HG03045 (cell line): ENCODE measurements around the gene CHMP5.

ENCODE experiments used
- ATAC-seq: cut with Tn5 transposase; IDR thresholded peaks from one replicate; pipeline ENCODE4 v1.9.1; 2021; ENCODE audit warnings: mild to moderate bottlenecking, moderate library complexity; ENCODE audit not compliant: unreplicated experiment

Gene CHMP5

DNA sequence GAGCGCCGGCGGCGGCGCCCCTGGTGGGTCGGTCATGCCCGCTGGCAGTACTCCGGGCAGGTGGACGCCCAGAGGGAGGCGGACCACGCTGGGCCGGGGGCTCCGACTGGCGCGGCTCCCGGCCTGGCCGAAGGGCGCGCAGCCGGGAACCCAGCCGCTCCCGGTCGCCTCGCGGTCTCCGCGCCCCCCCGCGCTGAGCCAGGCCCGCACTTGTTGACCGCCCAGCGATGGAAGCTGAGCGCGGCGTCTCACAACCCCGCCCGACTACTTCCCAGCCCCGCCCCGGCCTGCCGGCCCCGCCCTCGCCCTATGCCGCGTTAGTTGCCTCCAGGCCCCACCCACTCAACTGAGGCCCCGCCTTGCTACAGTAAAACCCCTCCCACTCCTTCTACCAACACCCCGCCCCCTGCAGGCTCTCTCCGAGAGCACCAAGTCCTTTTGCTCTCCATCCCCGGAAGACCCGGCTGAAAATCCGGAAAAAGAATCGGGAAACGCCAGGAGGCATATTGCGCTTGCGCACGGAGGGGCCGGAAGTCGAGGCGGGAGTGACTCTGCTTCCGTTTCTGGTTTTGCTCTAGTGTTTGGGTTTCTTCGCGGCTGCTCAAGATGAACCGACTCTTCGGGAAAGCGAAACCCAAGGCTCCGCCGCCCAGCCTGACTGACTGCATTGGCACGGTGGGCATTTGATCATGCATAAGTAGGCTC is at the start of gene CHMP5, which contains the start of gene BAG1:
CHMP5 (plus strand) TSS at position 577 of the 705 bp plus-strand sequence; CDS start at position 607, 30 bp downstream.
BAG1 (minus strand) TSS at position 236 of the 705 bp plus-strand sequence.
- peak; percentile 85 for ATAC-seq

DNA sequence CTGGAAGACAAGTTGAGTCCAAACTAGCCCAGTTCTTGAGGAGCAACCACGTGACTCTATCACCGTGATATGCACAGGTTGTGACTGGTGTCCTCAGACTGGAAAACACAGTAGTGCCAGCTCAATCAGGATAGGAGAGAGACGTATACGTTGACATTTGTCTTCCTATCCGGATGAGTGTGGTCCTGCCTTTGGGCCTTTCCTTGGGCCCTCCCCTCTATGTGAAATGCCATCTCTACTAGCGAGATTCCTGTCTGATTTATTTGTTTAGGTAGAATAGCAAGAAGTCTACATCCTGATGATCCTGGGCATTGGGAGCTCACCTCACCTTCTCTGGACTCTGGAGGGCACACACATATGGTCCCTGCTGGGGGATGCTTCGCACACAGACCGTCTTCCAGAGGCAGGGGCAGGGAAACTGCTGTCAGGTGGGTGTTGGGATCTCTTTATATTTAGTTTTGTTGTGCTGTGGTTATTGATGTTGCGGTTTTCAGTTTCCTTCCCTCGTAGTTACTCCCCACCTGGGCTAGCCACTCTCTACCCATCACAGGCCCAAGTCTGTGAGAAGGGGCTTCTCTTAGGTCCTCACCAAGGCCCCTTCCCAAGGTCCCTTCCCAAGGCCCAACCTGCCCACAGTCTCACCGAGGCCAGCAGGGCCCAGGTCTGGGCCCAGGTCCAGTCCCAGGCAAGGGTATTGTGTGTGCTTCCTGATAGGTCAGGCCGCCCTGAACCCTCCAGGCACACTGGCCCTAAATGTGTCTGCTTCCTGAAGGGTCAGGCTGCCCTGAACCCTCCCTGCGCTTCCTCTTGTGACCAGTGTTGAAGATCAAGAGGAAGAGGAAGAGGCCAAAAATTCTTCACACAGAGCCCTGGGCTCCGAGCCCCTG is 43.9 kb upstream of the CHMP5 start:
- no peak for ATAC-seq

DNA sequence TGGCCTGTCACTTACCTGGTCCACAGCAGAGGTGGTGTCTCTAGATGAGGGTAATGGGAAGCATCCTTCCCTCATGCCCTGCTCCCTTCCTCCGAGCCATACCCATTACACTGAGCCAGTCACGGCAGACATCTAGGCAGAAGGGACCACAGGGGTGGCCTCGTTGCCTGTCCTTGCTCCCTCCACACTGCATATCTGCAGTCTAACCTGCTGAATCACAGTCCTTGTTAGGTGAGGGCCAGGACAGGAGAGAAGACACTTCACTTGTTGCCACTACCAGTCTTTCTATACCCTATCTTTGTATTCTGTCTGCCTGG is 43.3 kb upstream of the CHMP5 start:
- ATAC-seq, result no peak

DNA sequence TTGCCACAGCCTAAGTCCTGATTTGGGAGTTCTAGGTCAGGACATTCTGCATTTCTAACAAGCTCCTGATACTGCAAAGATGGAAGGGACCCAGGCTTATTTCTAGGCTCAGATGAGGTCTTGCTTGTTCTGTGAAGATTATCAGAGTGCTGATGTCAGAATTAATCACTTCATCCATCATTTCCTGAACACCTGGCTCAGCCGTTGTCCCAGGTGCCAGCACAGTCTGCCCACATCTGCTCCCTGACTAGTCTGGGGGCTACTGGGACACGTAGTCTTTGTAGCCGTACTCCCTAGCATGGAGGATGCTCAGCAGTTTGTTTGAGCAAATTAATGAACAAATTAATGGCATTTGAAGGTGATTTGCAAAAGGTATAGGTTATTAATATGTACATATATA is 42.8 kb upstream of the CHMP5 start:
- ATAC-seq, result no peak

DNA sequence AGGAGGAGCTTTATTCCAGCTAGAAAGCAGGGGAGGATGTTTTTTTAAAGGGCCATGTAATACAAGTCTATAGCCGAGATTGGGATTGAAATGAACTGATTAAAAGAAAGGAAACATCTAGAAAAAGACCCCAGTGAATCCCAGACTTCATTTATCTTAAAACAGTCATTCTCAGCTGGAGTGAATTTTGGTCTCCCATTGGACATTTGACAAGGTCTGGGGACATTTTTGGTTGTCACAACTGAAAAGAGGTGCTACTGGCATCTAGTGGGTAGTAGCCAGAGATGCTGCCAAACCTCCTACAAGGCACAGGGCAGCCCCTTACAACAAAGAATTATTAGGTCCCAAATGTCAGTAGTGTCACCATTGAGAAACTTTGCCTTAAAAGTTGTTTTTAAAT is 41.2 kb upstream of the CHMP5 start:
- no peak for ATAC-seq

DNA sequence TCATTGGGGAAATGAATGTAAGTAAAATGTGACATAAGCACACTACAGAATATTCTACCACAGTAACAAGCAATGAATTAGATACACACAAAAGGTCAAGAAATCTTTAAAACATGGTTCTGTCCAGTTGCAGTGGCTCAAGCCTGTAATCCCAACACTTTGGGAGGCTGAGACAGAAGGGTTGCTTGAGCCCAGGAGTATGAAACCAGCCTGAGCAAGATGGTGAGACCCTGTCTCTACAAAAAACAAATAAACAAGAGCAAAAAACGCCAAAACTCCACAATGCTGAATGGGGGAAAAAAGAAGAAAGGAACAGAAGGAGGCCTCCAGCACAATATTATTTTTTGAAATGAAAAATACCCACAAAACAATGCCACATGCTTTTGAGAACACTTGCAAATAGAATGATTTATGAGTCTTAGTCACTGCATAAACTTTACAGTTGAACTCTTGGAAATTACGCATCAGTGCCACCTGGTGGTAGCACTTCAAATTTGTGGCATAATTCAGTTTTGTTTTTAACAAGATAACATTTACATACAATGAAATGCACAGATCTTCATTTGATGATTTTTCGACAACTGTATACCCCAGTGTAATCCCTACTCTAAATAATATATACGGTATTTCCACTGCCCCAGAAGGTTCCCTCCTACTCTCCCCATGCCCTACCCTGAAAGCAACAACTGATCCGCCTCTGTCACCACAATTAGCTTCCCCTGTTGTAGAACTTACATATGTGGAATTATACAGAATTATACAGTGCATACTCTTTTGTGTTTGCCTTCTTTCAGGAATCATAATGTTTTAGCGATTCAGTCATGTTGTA is 39.3 kb upstream of the CHMP5 start:
- no peak for ATAC-seq

DNA sequence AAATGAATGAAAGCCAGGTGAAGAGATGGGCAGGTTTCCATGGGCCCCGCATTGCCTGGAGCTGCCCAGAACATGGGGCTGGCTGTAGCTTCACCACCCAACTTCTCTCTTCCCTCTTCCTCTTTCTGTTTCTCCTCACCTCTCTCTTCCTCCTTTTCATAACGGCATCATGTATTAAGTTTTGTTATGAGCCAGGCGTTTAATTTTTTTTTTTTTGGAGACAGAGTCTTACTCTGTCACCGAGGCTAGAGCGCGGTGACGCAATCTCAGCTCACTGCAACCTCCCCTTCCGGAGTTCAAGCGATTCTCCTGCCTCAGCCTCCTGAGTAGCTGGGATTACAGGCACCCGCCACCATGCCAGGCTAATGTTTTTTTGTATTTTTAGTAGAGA is 37.8 kb upstream of the CHMP5 start:
- ATAC-seq, result peak; percentile 46

DNA sequence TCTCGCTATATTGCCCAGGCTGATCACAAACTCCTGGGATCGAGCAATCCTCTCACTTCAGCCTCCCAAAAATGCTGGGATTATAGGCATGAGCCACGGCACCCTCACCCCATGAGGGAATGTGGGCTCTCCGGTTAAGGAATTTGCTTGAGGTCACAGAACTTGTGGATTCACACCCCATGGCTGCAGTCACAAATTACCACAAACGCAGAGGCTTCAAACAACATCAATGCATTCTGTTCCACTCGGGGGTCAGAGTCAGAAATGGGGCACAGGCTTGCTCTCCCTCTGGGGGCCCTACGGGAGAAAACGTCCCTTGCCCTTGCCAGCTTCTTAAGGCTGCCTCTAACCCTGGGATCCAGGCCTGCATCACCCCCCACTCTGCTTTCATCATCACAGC is 37.1 kb upstream of the CHMP5 start:
- ATAC-seq, result no peak

DNA sequence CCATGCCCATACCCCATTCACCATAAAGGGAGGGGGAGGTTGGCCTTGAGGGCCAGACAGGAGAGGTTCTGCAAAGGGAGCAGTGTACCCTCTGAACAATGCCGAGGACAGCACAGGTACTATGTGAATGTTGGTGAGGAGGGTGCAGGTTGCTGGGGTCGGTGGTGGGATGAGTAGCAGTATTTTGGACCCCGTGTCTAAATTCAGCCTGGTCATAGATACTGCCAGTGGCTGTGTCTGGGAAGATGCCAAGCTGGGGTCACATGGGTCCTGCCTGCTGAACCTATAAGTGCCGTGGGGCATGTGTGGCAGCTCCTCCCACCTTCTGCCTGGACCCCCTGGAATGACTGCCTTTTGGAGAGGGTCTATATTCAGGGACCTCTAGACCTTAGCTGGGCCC is 36.2 kb upstream of the CHMP5 start:
- ATAC-seq, result no peak

DNA sequence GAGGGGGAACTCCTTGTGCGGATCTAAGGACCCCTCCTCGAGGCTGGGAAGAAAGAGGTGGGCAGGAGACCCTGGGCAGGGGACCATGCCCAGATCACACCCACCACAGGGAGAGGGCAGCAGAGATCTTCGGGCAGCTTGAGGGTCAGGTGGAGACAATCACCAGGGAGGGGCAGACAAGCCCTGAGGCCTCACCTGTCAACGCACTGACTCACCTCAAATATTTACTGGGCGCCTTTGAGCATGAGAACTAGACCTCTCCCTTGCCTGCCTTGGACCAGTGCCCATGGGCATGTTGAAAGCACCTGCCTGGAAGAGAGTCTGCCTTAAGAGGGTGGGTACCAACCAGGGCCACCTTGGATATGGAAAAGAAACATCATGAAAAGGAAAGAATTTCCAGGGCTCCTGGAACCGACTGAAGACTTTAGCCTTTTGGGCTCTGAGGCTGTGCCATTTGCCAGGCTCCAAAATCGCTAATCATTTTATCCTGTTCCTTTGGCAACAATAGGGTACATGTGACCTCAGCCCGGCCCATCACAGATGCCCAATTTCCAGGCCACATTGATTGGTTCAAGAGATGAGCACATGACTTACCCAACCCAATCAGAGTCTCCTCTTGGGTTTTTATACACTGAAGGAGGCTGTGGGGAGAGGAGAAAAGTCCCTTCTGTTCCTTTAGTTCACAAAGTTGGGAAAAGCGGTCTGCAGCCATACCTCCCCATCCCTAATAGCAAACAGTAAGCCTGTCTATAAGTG is 35.3 kb upstream of the CHMP5 start:
- no peak for ATAC-seq

DNA sequence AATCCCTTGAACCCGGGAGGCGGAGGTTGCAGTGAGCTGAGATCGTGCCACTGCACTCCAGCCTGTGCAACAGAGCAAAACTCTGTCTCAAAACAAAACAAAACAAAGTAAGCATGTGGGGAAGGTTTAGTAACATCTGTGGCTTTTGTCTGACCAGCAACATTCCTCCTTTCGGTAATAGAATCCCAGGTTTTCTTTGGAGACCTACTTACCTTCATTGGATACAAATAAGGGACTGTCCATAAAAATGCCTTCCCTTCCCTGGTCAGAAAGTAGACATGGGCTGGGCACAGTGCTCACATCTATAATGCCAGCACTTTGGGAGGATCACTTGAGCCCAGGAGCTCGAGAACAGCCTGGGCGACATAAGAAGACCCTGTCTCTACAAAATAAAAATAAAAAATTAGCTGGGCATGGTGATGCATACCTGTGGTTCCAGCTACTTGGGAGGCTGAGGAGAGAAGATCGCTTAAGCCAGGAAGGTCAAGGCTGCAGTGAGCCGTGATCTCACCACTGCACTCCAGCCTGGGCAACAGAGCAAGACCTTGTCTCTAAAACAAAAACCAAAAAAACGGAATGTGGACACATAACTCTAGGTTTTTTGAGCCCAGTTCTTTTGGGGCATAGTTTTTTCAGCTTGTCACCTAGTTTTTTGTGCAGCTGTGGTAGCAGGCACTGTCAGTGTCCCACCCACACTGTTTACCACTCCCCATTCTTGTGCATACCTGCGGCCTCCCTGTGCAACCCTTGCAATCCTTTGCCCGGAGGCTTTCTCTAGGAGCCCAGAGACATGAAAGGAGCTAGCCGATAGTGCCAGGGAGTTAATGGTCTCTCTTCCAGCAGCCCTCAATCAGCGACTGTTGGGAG is 33.9 kb upstream of the CHMP5 start:
- ATAC-seq, result no peak

DNA sequence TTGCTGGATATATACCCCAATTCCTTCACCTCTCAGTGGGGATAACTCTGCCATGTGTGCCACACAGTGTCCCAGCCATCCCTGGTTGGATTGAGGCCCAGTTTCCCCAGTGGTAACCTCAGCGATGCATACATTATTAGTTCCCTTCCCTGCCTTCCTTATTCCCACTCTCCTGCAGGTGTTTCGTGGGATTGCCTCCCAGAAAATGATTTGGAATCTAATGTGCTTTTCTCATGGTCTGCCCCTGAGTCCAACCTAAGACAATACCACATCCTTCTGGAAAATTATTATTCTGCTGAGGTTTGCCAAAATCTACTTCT is 33.3 kb upstream of the CHMP5 start:
- ATAC-seq, result no peak

DNA sequence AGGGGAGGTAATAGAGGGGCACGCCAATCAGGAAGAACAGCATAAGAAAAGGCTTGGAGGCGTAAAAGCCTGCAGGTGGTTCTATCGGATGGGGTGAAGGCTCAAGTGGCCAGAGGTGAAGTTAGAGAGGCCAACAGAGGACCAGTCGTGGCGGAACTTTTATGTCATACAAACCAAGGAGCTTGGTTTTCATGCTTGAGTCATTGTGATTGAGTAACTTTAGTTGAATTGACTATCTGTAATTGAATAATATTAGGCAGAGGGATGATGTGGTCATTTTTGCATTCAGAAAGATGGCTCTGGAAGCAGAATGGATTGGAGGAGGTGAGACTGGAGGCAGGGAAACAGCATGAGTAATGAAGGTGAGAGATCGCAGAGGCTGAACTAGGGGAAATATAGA is 32.0 kb upstream of the CHMP5 start:
- no peak for ATAC-seq

DNA sequence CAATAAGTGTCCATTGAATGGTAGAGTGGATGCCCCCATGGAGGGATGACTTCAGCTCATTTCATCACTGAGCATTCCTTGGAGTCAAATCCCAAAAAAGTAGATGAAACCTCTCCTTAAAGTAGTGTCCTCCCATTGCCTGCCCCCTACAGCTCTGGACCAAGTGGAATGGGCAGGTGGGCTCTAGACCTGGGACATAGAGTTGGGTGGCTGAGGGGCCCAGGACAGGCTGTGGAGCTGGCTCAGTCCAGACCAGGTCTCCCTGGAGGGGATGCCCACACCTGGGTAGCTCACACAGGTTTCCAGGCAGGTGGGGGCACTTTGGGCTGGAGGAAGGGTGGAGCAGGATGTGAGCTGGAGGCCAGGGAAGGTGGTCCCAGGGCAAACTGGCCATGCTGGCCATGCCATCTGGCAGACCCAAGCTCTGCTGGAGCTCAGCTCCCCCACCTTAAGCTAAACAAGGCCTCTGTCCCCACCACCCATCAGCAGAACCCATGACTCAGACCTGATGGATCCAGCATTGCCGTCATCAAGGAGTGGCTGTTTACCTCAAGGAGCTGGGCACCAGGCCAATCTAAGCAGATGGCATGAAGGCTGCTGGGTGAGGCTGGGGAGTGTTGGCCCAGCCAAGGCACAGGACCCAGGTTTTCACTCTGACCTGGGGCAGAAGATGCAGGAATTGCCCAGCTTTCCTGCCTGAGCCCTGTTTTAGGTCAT is 31.1 kb upstream of the CHMP5 start:
- no peak for ATAC-seq

DNA sequence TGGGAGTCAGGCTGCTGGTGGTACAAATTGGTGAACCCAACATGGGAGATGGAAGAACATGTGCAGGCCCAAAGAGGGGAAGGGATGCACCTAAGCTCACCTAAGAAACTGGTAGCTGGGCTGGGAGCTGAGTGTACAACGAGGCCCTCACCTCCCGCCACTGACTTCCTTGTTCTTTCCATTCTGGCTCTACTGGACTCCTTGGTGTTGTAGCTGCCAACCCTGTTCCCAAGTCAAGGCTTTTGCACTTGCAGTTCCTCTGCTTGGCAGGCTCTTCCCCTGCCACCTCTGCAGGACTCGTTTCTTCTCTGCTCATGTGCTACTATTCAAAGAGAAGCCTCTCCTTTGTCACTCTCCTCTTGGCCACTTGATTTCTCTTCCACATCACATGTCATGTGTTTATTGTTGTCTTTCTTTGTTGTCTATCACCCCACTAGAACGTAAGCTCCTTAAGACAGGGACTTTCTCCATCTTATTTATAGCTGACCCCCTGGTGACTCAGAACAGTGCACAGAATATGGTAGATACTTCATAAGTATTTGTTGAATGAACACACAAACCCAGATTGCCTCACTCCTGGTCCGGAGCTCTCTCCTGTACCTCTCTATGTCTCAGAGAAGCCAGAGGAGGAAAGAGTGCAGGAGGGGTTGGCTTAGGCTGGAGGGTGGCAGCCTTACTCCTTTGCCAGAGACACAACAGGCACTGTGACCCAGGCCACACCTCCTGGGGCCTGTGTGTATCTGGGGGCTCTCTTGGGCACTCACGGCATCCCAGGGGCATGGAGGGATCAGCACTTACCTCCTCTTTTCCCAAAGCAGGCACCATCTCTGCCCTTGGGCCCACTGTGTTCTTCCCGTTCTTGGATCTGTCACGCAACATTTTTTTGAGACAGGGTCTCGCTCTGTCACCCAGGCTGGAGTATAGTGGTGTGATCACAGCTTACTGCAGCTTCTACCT is 30.1 kb upstream of the CHMP5 start:
- ATAC-seq, result no peak

DNA sequence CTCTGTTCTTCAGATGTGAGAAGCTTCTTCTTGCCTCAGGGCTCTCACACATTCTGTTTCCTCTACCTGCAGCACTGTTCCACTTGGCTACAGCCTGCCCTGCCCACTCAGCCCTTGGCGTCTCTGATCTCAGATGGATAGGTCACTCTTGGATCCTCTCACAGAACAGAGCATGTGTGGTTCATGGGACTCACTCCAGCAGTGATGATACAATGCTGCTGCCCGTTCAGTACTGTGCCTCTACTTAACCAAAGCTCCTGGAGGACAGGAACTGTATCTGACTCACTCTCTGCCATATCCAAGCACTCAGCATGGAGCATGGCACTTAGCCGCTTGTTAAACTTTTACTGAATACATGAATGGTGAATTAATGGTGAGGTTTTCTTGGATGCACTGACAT is 28.3 kb upstream of the CHMP5 start:
- ATAC-seq, result no peak

DNA sequence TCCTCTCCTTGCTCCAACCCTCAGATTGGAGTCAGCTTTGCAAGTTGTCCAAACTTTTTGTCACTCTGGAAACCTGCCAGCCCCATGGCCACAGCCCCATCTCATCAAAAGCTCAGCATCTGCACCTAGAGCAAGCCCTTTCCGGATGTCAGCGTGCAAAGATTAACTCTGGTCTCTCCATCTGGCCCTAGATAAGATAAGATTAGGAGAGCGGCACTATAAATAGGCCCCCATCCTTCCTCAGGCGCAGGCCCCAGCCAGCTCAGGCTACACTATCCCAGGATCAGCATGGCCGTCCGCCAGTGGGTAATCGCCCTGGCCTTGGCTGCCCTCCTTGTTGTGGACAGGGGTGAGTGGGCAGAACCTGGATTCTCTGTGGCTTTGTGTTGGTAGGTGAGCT is 24.9 kb upstream of the CHMP5 start, which contains the start of gene SPINK4:
SPINK4 (plus strand) TSS at position 247 of the 400 bp plus-strand sequence; CDS start at position 289, 42 bp downstream.
- no peak for ATAC-seq

DNA sequence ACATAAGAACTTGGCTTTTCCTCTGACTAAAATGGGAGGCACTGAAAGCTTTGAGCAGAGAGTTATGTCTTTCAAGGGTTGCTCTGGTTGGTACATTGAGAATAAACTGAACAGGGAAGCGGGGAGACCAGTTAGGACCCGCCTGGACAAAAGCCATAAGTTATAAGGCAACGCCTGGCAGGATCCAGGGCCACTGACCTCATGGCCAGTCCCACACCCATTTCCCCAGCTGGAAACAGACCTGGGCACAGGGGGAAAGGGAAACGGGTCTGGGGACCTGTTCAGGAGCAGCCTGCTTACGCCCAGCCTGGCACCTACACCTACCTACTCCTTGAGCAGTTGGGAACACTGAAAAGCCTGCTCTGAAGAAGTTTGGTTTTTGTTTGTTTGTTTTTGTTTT is 23.6 kb upstream of the CHMP5 start:
- ATAC-seq, result no peak
